Activated CD4-positive, alpha-beta T cell treated with anti-CD3 and anti-CD28 coated beads, Interleukin-2, amount 50 U/mL, for 24 hours (primary cell): ENCODE measurements around the gene PLEKHN1.

Source experiments
- DNase-seq, 2 donors: peaks; one replicate each; pipeline ENCODE4 v3.0.0-alpha.2; 2020; ENCODE audit warnings: low read depth in 1 of 2, low spot score in 1 of 2

PLEKHN1 gene, protein sequence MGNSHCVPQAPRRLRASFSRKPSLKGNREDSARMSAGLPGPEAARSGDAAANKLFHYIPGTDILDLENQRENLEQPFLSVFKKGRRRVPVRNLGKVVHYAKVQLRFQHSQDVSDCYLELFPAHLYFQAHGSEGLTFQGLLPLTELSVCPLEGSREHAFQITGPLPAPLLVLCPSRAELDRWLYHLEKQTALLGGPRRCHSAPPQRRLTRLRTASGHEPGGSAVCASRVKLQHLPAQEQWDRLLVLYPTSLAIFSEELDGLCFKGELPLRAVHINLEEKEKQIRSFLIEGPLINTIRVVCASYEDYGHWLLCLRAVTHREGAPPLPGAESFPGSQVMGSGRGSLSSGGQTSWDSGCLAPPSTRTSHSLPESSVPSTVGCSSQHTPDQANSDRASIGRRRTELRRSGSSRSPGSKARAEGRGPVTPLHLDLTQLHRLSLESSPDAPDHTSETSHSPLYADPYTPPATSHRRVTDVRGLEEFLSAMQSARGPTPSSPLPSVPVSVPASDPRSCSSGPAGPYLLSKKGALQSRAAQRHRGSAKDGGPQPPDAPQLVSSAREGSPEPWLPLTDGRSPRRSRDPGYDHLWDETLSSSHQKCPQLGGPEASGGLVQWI

GRCh38 chr1:966135-966703, at the start of gene PLEKHN1:
Gene PLEKHN1, plus strand, starts transcription at chr1:966482. Its CDS starts 50 bp downstream, at chr1:966532.
- DNase-seq: no peak

DNA sequence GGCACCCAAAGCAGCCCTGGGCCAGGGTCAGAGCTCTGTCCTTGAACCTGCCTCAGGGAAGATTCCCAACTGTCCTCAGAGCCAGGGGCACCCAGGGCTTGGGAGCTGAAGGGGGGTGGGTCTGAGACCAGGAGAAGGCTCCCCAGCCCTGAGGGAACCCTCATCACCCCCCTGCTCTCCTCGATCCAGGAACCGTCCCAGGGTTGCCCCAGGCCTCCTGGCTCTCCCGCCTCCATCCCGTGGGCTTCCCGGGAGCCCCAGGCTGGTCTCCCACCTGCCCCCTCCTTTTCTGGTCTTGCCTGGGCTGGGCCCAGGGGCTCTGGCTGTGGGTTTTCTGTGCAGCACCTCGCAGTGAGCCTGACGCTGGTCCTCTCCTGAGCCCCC, 49.2 kb upstream of the PLEKHN1 start:
- DNase-seq: no peak

GRCh38 chr1:917466-918091, 48.7 kb upstream of the PLEKHN1 start:
- no peak for DNase-seq

- no peak for DNase-seq
These were observed 47.9 kb upstream of the PLEKHN1 start for GRCh38 chr1:918353-918752.

DNA sequence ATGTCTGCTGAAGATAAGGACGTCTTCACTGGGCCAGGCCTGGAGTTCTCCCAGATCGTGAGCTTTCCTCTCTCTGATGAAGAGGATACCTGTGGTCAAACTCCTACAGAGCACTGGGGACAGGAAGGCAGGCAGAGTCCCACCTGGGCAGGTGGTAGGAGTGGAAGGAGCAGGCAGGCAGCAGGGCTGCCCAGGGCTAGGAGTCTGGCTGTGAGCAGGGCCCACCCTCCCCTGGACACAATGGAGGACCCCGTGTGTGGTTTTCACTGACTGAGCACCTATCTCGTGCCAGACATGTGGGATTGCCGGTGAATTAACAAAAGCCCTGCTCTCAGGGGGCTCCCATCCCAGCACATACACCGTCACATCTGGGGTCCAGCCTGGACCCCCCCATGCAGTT, 47.4 kb upstream of the PLEKHN1 start:
- DNase-seq: no peak

GRCh38 chr1:919271-919872, 46.9 kb upstream of the PLEKHN1 start:
- DNase-seq: no peak

- DNase-seq: no peak
These were observed 46.3 kb upstream of the PLEKHN1 start for GRCh38 chr1:920010-920409.

- no peak for DNase-seq
These were observed 45.8 kb upstream of the PLEKHN1 start for GRCh38 chr1:920521-920920.

DNA sequence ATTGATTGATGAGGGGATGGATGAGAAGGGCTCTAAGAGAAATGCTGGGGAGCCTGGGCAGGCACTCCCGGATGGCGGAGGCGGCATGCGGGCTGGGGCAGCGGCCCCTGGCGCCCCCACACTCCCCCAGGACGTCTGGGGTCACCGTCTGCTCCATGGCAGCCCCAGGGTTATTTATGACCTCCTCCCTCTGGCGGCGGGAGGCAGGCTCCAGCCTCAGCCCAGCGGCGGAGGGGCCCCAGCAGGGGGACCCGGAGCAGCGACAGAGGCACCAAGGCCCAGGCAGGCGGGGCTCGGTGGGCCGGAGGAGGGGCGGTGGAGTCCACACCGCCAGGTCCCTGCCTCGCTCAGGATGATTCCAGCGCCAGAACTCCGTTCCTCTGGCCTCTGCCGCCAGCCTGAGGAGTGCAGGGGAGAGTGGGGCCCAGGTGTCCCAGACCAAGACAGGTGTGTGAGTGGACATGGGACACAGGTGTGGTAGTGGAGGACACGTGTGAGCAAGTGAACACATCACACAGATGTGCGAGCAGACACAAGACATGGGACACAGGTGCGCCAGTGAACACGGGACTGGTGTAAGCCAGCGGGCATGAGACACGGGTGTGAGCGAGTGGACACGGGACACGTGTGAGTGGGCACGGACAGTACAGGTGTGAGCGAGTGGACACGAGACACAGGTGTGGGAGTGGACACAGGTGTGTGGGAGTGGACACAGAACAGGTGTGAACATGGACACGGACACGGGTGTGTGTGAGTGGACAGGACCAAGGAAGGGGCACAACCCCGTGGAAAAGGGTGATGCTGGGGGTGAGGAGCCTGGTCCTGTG, 45.1 kb upstream of the PLEKHN1 start:
- no peak for DNase-seq

DNA sequence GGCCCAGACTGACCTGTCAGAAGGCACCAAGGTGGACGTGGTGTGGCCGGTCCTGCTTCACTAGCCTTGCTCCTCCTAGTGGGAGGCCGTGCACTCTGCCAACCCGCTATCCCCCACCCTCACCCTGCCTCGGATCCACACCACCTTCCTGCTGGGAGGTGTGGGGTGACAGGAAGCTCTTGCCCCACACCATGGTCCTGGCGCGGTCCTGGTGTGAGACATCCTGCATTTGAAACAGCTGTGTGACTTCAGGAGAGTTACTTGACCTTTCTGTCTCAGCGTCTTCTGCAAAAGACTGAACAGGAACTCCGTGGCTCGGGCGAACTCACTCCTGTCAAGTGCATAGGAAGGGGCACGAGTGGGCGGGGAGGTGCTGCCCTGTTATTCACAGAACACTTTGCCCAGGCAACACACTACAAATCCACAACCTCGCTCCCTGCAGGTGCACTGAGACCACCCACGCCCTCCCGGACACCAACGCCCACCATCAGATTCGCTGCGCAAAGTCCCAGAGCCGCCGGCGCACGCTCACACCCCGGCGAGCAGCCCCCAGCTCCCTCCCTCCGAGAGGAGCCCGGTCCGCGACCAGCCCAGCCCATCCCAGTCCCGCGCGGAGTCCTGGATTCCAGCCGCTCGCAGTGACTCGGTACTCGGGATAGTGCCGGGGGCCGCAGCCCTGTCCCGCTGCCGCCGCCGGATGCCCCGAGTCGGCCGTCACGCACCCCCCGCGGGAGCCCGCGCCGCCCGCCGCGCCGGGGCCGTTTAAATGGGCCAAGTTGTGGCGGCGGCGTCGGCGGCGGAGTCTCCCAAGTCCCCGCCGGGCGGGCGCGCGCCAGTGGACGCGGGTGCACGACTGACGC, 42.9 kb upstream of the PLEKHN1 start, which contains the start of gene SAMD11:
TSS of gene SAMD11 (plus strand) at position 793 of the 860 bp plus-strand sequence. CDS start 509 bp downstream, outside the sequence.
- DNase-seq: peak in 1 of 2 donors; percentile 41

DNA sequence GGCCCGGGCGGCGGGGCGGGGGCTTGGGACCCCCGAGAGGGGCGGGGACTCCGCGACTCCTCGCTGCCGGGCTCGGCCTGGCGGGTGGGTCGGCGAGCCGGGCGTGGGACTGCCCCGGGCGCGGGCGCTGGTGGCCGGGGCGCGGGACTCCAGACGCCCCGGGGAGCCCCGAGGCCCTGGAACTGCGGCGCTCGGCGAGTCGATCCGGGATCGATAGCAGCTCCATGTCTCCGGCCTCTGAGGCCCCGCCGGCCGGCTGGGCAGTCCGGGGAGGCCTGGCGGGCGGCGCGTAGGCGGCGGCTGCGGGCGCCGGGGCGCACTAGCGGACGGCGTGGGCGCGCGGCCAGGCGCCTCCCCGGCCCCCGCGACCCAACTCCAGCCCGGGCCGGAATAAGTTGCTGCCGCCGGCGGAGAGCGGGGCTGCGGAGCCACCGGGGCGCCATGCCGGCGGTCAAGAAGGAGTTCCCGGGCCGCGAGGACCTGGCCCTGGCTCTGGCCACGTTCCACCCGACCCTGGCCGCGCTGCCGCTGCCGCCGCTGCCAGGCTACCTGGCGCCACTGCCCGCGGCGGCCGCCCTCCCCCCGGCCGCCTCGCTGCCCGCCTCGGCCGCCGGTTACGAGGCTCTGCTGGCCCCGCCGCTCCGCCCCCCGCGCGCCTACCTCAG, 42.2 kb upstream of the PLEKHN1 start:
- no peak for DNase-seq

DNA sequence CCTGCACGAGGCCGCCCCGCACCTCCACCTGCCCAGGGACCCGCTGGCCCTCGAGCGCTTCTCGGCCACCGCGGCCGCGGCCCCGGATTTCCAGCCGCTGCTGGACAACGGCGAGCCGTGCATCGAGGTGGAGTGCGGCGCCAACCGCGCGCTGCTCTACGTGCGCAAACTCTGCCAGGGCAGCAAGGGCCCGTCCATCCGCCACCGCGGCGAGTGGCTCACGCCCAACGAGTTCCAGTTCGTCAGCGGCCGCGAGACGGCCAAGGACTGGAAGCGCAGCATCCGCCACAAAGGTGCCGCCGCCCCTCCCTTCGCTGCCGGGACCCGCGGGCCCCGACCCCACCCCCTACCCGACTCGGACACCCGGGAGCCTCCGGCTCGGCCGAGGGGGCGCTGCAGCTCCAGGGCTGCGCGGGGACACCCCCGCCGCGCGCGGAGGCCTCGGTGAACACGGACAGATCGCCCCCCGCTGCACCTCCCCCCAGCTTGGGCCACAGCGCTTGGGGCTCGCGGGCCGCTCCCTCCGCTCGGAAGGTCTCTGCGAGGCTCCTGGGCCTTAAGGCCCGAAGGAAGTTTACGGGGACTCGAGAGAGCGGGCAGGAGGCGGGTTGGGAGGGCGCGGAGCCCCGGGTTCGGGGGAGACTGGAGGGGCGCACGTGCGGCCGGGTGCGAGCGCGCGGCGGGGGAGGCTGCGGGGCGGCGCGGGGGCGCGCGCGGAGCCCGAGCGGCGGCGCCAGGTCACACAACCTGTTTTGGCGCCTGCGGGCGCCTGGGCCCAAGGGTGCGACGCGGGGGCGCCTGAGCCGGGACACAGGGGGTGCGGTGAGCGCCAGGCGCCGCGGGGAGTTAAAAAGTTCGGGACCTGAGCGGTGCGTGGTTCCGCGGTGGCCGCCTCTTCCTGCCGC, 41.4 kb upstream of the PLEKHN1 start:
- no peak for DNase-seq

DNA sequence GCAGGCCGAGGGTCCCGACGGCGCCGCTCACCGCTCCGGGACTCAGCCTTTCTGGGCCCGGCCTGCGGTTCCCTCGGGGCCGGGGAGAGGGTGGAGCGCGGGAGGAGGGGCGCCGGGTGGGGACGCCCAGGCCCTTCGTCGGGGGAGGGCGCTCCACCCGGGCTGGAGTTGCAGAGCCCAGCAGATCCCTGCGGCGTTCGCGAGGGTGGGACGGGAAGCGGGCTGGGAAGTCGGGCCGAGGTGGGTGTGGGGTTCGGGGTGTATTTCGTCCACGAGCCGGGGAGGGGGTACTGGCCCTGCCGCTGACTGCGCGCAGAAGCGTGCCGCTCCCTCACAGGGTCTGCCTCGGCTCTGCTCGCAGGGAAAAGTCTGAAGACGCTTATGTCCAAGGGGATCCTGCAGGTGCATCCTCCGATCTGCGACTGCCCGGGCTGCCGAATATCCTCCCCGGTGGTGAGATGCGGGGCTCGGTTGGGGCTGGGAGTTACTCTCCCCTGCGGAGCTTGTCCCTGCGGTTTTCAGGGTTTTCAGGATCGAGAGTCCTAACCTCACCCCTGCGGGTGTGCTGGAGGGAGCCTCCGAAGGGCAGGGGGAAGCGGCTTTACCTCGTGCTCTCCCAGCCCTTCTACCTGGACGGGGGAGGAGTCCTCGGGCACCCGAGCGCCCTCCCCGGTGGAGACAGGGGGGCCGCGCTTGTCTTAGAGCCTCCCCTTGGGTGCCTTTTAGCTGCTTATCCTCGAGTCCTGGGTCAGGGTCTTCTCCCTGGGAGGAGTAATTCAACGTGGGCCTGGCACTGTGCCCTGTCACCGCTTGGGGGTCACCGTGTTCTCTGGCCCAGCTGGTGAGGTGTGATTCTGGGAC, 40.5 kb upstream of the PLEKHN1 start:
- no peak for DNase-seq

DNA sequence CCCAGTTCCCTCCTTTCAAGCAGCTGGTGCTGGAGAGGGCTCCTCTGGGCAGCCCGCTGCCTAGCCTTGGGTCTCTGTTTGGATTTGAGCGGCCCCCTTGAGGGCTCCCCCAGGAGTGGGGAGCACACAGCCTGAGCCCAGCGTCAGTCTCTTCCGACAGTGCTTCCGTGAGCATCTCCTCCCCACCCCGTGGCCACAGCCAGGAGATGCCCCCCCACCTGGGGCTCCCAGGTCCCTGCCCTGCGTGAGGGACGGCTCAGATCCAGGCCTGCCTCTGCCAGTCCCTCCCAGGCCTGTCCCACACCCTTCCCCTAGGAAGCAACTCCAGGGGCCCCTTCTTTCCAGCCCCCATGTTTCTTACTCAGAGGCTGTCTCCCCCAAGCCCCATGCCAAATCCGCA, 39.0 kb upstream of the PLEKHN1 start:
- no peak for DNase-seq

DNA sequence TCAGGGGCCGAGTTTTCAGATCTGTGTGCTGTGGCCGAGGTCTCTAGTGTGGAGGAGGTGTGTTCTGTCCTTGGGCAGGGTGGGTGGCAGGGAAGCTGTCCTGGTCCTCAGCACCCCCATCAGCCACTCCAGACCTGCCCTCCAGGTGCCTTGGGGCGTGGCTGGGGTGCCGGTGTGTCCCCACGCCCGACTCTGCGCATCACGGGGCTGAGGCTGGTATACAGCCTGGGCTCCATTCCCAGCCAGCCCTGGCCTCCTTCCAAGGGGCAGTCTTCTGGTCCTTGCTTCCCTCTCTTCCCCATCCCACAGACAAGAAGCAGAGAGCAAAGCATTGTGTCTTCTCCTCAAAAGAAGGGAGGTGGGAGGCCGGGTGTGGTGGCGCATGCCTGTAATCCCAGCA, 38.5 kb upstream of the PLEKHN1 start:
- DNase-seq: no peak

DNA sequence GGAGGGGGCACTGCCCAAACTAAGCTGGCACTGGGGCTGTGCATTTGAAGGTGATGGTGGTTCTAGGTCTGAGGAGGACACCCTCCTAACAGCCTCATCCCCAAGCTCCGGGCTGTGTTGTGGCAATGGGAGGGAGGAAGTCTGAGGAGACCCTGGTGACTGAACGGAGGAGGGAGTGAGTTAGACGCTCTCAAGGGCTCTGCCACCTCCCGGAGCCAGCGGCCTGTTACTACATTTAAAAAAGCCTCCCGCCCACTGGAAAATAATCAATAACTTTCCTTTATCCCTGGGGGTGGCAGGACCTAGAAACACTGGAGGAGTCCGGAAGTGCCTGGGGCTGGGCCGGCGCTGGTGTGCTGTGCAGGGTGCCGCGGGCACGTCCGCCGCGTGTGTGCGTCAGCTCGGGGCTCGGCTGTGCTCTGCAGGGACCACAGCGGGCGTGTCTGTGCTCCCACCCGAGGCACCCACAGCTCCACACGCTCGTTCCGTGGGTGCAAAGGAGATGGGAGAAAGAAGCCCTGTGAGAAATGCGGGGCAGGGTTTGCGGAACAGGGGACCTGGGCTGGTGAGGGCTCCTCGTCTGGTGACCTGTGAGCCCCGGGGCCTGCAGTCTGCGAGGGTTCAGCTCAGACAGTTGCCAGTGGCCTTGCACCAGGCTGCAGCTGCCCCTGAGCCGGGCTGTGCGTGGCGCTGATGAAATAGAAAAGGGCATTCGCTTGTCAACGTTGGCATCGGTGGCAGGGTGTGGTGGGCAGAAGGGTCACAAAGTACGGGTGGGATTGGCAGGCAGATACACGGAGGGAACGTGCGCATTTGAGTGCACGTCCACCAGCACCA, 37.2 kb upstream of the PLEKHN1 start:
- DNase-seq: no peak
